22Rv1 (cell line): ENCODE results near the gene IL1R2.

Source experiments
- CTCF ChIP-seq: fragments of 450-650 bp; IDR thresholded peaks from 2 replicates; pipeline ENCODE4 v1.5.1; 2017; ENCODE audit warnings: mild to moderate bottlenecking
- ZFX ChIP-seq: fragments of 450-650 bp; IDR thresholded peaks from 2 replicates; pipeline ENCODE4 v1.6.1; 2017; ENCODE audit warnings: antibody characterized with exemption, borderline replicate concordance

- TF ChIP-seq CTCF: no peak
- TF ChIP-seq ZFX: no peak
These were observed 11.4 kb upstream of the IL1R2 start for GRCh38 chr2:101980368-101980767.
